Tibial nerve (tissue), 4 donors: ENCODE data around the gene TTC3.

Experiments
- EP300 ChIP-seq, 2 donors: sonication (generic); formaldehyde crosslinking; IDR thresholded peaks; one replicate each; pipeline ENCODE4 v1.6.1; 2017; ENCODE audit warnings: antibody characterized with exemption in 2 of 2, mild to moderate bottlenecking in 1 of 2
- POLR2A ChIP-seq, 2 donors: fragments of 450-650 bp; IDR thresholded peaks; one replicate each; pipeline ENCODE4 v1.6.1; 2017; ENCODE audit warnings: antibody characterized with exemption in 2 of 2, mild to moderate bottlenecking in 2 of 2, moderate library complexity in 2 of 2
- TF ChIP-seq, protein P1 (sequence below), 5 experiments: fragments of 200-600 bp in 3 of 5; fragments of 450-650 bp in 2 of 5; sonication (generic) in 3 of 5; IDR thresholded peaks; one replicate each; pipeline ENCODE4 v1.5.1; 2016 to 2019; ENCODE audit warnings: antibody characterized with exemption in 5 of 5, mild to moderate bottlenecking in 3 of 5, moderate library complexity in 2 of 5

DNA sequence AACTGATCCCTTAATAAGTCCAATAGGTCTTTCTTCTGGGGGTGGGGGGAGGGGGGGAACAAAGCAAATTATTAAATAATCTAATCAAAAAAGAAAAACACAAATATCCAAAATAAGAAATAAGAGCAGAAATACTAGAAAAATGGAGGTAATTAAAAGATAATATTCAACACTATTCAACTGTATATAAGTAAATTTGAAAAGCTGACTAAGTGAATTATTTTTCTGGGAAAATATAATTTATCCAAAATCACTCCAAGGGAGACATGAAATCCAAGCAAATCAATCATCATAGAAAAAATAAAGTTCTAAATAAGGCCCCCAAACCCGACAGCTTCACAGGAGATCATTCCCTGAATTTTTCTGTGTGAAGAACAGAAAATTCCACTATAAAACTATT is 175.2 kb downstream of the TTC3 start:
- TF ChIP-seq, protein P1, sequence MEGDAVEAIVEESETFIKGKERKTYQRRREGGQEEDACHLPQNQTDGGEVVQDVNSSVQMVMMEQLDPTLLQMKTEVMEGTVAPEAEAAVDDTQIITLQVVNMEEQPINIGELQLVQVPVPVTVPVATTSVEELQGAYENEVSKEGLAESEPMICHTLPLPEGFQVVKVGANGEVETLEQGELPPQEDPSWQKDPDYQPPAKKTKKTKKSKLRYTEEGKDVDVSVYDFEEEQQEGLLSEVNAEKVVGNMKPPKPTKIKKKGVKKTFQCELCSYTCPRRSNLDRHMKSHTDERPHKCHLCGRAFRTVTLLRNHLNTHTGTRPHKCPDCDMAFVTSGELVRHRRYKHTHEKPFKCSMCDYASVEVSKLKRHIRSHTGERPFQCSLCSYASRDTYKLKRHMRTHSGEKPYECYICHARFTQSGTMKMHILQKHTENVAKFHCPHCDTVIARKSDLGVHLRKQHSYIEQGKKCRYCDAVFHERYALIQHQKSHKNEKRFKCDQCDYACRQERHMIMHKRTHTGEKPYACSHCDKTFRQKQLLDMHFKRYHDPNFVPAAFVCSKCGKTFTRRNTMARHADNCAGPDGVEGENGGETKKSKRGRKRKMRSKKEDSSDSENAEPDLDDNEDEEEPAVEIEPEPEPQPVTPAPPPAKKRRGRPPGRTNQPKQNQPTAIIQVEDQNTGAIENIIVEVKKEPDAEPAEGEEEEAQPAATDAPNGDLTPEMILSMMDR (IDR thresholded peaks at IDR 0.05), result no peak
- TF ChIP-seq EP300 (IDR thresholded peaks at IDR 0.05) (no peak), POLR2A (IDR thresholded peaks at IDR 0.05) (no peak)
